Retinal pigment epithelial cell (primary cell): ENCODE data around the gene GID8.

ENCODE experiments used
- DNase-seq: peaks from one replicate; pipeline ENCODE4 v3.0.0-alpha.2; 2010; ENCODE audit warnings: low read depth
- H3K4me3 ChIP-seq: 2 replicates; pipeline ENCODE4 v1.5.1; 2011; ENCODE audit warnings: mild to moderate bottlenecking, low read length, control low read depth, moderate library complexity
- CTCF ChIP-seq: conservative IDR thresholded peaks from 2 replicates; pipeline ENCODE4 v1.5.1; 2011; ENCODE audit warnings: low read depth, low read length, control low read depth, inconsistent platforms

The GID8 gene

GRCh38 chr20:62923669-62924441, 14.1 kb upstream of the GID8 start:
- peak overlapping the region; percentile 88 for H3K4me3 ChIP-seq
- no peak for TF ChIP-seq CTCF
- no peak for DNase-seq

- peak overlapping the region; percentile 88 for H3K4me3 ChIP-seq
- no peak for TF ChIP-seq CTCF
- no peak for DNase-seq
Observed at GRCh38 chr20:62924442-62925075, 13.4 kb upstream of the GID8 start.

DNA sequence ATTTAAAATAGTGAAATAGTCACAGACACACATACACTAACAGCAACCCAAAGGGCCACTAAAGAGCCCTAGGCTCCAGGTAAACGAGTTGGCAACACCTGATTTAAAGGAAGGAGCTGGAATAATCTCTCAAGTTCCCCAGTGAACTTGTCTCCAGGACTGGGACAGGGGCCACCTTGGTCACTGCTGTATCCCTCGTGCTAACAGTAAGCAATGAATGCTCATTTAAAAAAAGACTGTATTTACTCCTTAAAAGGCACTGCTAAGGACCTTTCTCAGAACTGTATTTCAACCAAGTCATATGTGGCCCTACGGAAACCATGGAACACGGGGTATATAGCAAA, 12.9 kb upstream of the GID8 start:
- no peak for TF ChIP-seq CTCF
- H3K4me3 ChIP-seq = peak overlapping the region; percentile 88
- no peak for DNase-seq

GRCh38 chr20:62925420-62926228, 12.3 kb upstream of the GID8 start:
- peak overlapping the region; percentile 88 for H3K4me3 ChIP-seq
- no peak for DNase-seq
- no peak for TF ChIP-seq CTCF

GRCh38 chr20:62926229-62927127, 11.5 kb upstream of the GID8 start, which contains the start of gene DIDO1:
TSS of gene DIDO1 (minus strand) at chr20:62926505.
- peak; percentile 63 for TF ChIP-seq CTCF
- peak; percentile 33 for DNase-seq
- peak within 1 kb of the TSS; percentile 88 for H3K4me3 ChIP-seq

DNA sequence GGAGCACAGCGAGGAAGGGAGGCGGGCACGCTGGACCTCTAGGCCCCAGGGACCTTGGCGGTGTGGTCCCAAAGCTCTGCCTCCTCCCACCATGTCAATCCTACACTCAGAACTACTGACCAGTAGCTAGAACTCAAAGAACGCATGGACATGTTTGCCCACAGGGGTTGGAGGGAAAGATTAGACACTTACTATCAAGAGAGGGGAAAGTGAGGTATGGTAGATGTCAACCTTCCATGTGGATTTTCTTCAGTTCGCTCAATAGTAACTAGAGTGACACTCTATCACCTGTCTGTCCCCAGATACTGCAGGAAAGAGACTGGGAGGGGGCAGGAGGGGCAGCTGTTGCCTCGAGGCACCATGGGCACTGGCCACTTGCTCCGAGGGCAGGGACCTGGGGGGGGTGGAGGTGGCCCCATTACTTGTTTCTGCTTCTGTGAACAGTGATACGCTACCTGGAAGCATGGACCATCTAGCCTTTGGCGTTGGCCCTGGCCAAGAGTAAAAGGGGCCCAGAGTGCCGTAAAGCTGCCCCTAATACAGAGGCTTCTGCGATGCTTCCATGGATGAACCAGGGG, 10.7 kb upstream of the GID8 start:
- no peak for TF ChIP-seq CTCF
- no peak for DNase-seq
- peak overlapping the region; percentile 88 for H3K4me3 ChIP-seq
